Measurements from ENCODE around the gene DNAJB9. TPM values are rescaled to one million over a fixed set of nuclear protein-coding genes. Genes with fewer than 3 reads are reported as not detected.
A peak's percentile ranks its signal among the peaks of the same experiment; 100 is the strongest.

DNAJB9 gene
- total and polyA plus RNA-seq, 10 of the 15 experiments (the other 5 are each of a cell fraction or from before 2014, with no cell fraction given), result 4.5 to 20.9 (median 8.8) TPM

GRCh38 chr7:108569381-108570145, at the start of gene DNAJB9, which contains the start of gene THAP5 (continued):
- no peak for TF ChIP-seq ZBTB33 (IDR thresholded peaks at IDR 0.05)
- no peak for TF ChIP-seq PRDM15 (CRISPR knock-in tag; IDR thresholded peaks at IDR 0.05)
- no peak for TF ChIP-seq NR2C1 (IDR thresholded peaks at IDR 0.05)
- TF ChIP-seq NFYB (IDR thresholded peaks at IDR 0.05; ENCODE audit: insufficient read depth, low read depth, low read length), result peak; percentile 72; the same call in 1 of the 2 replicates
- peak; percentile 98 for TF ChIP-seq MXI1 (IDR thresholded peaks at IDR 0.05; ENCODE audit: low read depth, low read length)
- peak; percentile 38; the same call in 1 of the 2 replicates for TF ChIP-seq ATF7 (IDR thresholded peaks at IDR 0.05; ENCODE audit: low read depth)
- no peak for TF ChIP-seq ZNF592 (IDR thresholded peaks at IDR 0.05)
- peak; percentile 30; the same call in 1 of the 2 replicates for TF ChIP-seq IRF3 (IDR thresholded peaks at IDR 0.05)
- 0 out of 2 replicates have a peak, but pooled peaks have one; percentile 53 for TF ChIP-seq GATAD2B (conservative IDR thresholded peaks at IDR 0.05; ENCODE audit: low read depth)
- peak; percentile 88 for TF ChIP-seq CREM (IDR thresholded peaks at IDR 0.05; ENCODE audit: low read depth)
- no peak for TF ChIP-seq MTA2 (IDR thresholded peaks at IDR 0.05; ENCODE audit: low read depth)
- no peak for TF ChIP-seq FOXM1 (IDR thresholded peaks at IDR 0.05; ENCODE audit: low read depth, low read length)
- TF ChIP-seq ZNF24 (IDR thresholded peaks at IDR 0.05), result no peak
- peak; percentile 91 for TF ChIP-seq CREB1 (IDR thresholded peaks at IDR 0.05; ENCODE audit: low read depth)
- TF ChIP-seq POLR2AphosphoS5 (IDR thresholded peaks at IDR 0.05; ENCODE audit: low read length), result peak; percentile 85
